Measurements from ENCODE around the gene BSPH1. TPM values are rescaled to one million over a fixed set of nuclear protein-coding genes. Genes with fewer than 3 reads are reported as not detected.

Gene BSPH1
- not detected for total RNA-seq

- Histone ChIP-seq H3K4me1 (no peaks in the 10 kb centered on the region), H3K27me3 (peaks cover 0 to 3% of the 10 kb centered on the region in 2 donors), H3K9me3 (no peaks in the 10 kb centered on the region), H3K36me3 (no peaks in the 10 kb centered on the region), H3K27ac (no peak within 1 kb of the TSS), H3K4me3 (no peak within 1 kb of the TSS)
- WGBS, 2 donors: 57 to 64% methylated on average over 2 of the region's 2 CpGs
- no peak for TF ChIP-seq POLR2A (IDR thresholded peaks at IDR 0.05)
- no peak for TF ChIP-seq CTCF (IDR thresholded peaks at IDR 0.05)
- no peak for TF ChIP-seq EP300 (IDR thresholded peaks at IDR 0.05)
- no peak for DNase-seq (ENCODE audit: low spot score in 2 of 2)
These were observed at the start of gene BSPH1 for GRCh38 chr19:47992070-47992469. Gene BSPH1 (minus strand): TSS chr19:47992170. CDS start chr19:47992081, 89 bp downstream.

- peaks cover 0 to 28% (median 1%) of the 10 kb centered on the region in 4 donors for H3K9me3 ChIP-seq
- TF ChIP-seq EP300 (IDR thresholded peaks at IDR 0.05) (no peak), CTCF (IDR thresholded peaks at IDR 0.05) (no peak), POLR2A (IDR thresholded peaks at IDR 0.05) (no peak)
- H3K36me3 ChIP-seq: no peaks in the 10 kb centered on the region
- H3K27me3 ChIP-seq: no peaks in the 10 kb centered on the region
- no peak overlapping the region for H3K4me3 ChIP-seq
- no peak for DNase-seq (ENCODE audit: low spot score in 2 of 2)
- H3K4me1 ChIP-seq: no peaks in the 10 kb centered on the region
- 87 to 92% methylated on average over 2 of the region's 2 CpGs for WGBS, 2 donors
- no peak overlapping the region for H3K27ac ChIP-seq
These were observed 44.8 kb upstream of the BSPH1 start for GRCh38 chr19:48036765-48037164.

GRCh38 chr19:48033604-48034003, 41.6 kb upstream of the BSPH1 start:
- TF ChIP-seq EP300 (IDR thresholded peaks at IDR 0.05) (no peak), CTCF (IDR thresholded peaks at IDR 0.05) (no peak), POLR2A (IDR thresholded peaks at IDR 0.05) (no peak)
- H3K4me3 ChIP-seq: no peak overlapping the region
- no peaks in the 10 kb centered on the region for H3K36me3 ChIP-seq
- WGBS, 2 donors: 63 to 65% methylated on average over 5 of the region's 5 CpGs
- H3K4me1 ChIP-seq: no peaks in the 10 kb centered on the region
- H3K9me3 ChIP-seq: peaks cover 0 to 28% (median 1%) of the 10 kb centered on the region in 4 donors
- no peaks in the 10 kb centered on the region for H3K27me3 ChIP-seq
- H3K27ac ChIP-seq: no peak overlapping the region
- DNase-seq (ENCODE audit: low spot score in 2 of 2): no peak

- H3K4me3 ChIP-seq: no peak overlapping the region
- H3K36me3 ChIP-seq: no peaks in the 10 kb centered on the region
- DNase-seq (ENCODE audit: low spot score in 2 of 2): no peak
- 60 to 61% methylated on average over 10 of the region's 10 CpGs for WGBS, 2 donors
- no peaks in the 10 kb centered on the region for H3K9me3 ChIP-seq
- H3K4me1 ChIP-seq: no peaks in the 10 kb centered on the region
- H3K27me3 ChIP-seq: no peaks in the 10 kb centered on the region
- no peak for TF ChIP-seq EP300 (IDR thresholded peaks at IDR 0.05)
- no peak for TF ChIP-seq POLR2A (IDR thresholded peaks at IDR 0.05)
- TF ChIP-seq CTCF (IDR thresholded peaks at IDR 0.05): no peak
- H3K27ac ChIP-seq: no peak overlapping the region
These were observed 38.1 kb upstream of the BSPH1 start for GRCh38 chr19:48030073-48030472.

- no peak for TF ChIP-seq CTCF (IDR thresholded peaks at IDR 0.05)
- no peak for TF ChIP-seq EP300 (IDR thresholded peaks at IDR 0.05)
- TF ChIP-seq POLR2A (IDR thresholded peaks at IDR 0.05): no peak
- H3K27ac ChIP-seq: no peak overlapping the region
- 65 to 76% methylated on average over 7 of the region's 7 CpGs for WGBS, 2 donors
These were observed 37.5 kb upstream of the BSPH1 start for GRCh38 chr19:48029431-48029830.

More at GRCh38 chr19:48029431-48029830, 37.5 kb upstream of the BSPH1 start:
- DNase-seq (ENCODE audit: low spot score in 2 of 2): no peak
- Histone ChIP-seq H3K27me3 (no peaks in the 10 kb centered on the region), H3K4me3 (no peak overlapping the region), H3K36me3 (no peaks in the 10 kb centered on the region), H3K9me3 (no peaks in the 10 kb centered on the region), H3K4me1 (no peaks in the 10 kb centered on the region)
